Transverse colon (tissue), 4 donors: ENCODE results near the gene SLC30A10. TPM values are rescaled to one million over a fixed set of nuclear protein-coding genes. Genes with fewer than 3 reads are reported as not detected.

ENCODE experiments used
- DNase-seq: peaks from one replicate; pipeline ENCODE4 v3.0.0-alpha.2; 2019
- H3K27ac ChIP-seq, 4 donors: fragments of 200-600 bp; sonication (generic); 2 replicates each; pipeline ENCODE4 v1.5.1; 2016 to 2018; ENCODE audit warnings: inconsistent platforms in 4 of 4
- H3K27me3 ChIP-seq: fragments of 200-600 bp; sonication (generic); 2 replicates; pipeline ENCODE4 v1.5.1; 2017; ENCODE audit warnings: inconsistent platforms
- H3K36me3 ChIP-seq, 4 donors: fragments of 200-600 bp; sonication (generic); 2 replicates each; pipeline ENCODE4 v1.5.1; 2017 to 2019; ENCODE audit warnings: inconsistent platforms in 4 of 4
- H3K4me1 ChIP-seq, 4 donors: fragments of 200-600 bp; sonication (generic); 2 replicates each; pipeline ENCODE4 v1.5.1; 2017 to 2020; ENCODE audit warnings: inconsistent platforms in 4 of 4
- H3K4me3 ChIP-seq, 4 donors: fragments of 200-600 bp; sonication (generic); 1 replicate in 1 of 4; 2 replicates in 3 of 4; pipeline versions ENCODE4 v1.5.1 to v1.6.1; 2017 to 2019; ENCODE audit warnings: inconsistent platforms in 4 of 4
- H3K9me3 ChIP-seq, 2 donors: fragments of 200-600 bp; sonication (generic); 2 replicates each; pipeline ENCODE4 v1.5.1; 2017 to 2019; ENCODE audit warnings: inconsistent platforms in 2 of 2
- EP300 ChIP-seq: sonication (generic); formaldehyde crosslinking; IDR thresholded peaks from one replicate; pipeline ENCODE4 v1.6.1; 2017; ENCODE audit warnings: antibody characterized with exemption, low read depth
- POLR2A ChIP-seq: fragments of 450-650 bp; IDR thresholded peaks from one replicate; pipeline ENCODE4 v1.6.1; 2016; ENCODE audit warnings: antibody characterized with exemption, mild to moderate bottlenecking, moderate library complexity
- POLR2AphosphoS5 ChIP-seq, 3 donors: sonication (generic); formaldehyde crosslinking; IDR thresholded peaks; one replicate each; pipeline ENCODE4 v1.6.1; 2016; ENCODE audit warnings: antibody characterized with exemption in 3 of 3
- WGBS, 2 donors: methylation state at CpG; one replicate each; pipeline ENCODE4 v1.1.5; 2018; ENCODE audit warnings: low coverage in 1 of 2; 5-methylcytosine and 5-hydroxymethylcytosine counted together
- in situ Hi-C, 4 donors: fragments of 200-750 bp; cut with MboI; loops; one replicate each; pipeline versions ENCODE4 v1.15.0 to v1.15.1; 2017; ENCODE audit warnings: low sequenced_read_pairs in 3 of 4, low pct_ligation_motif_present in 1 of 4, low pct_unique_long_range_greater_than_20kb in 1 of 4
- intact Hi-C: fragments of 100-400 bp; cut with DNase I; formaldehyde crosslinking; loops from one replicate; pipeline ENCODE4 v1.15.1; 2023; ENCODE audit warnings: low total_unique reads
- total RNA-seq, 4 donors: library from RNA; depleted of rRNA; stranded (reverse); fragments of >200 nt; gene quantifications; one replicate each; pipeline ENCODE4 v1.1.0, GENCODE V29; 2016
- TF ChIP-seq, protein P1 (sequence below), 5 experiments: fragments of 200-600 bp in 3 of 5; fragments of 450-650 bp in 2 of 5; sonication (generic) in 3 of 5; IDR thresholded peaks; 1 replicate in 2 of 5; 2 replicates in 3 of 5; pipeline ENCODE4 v1.5.1; 2016 to 2017; ENCODE audit warnings: antibody characterized with exemption in 5 of 5, inconsistent platforms in 3 of 5, mild to moderate bottlenecking in 2 of 5, moderate library complexity in 1 of 5

SLC30A10 gene
- total RNA-seq, 4 donors from 2014 or later = 19.2 to 79.3 (median 22.1) TPM; not detected in 1

DNA sequence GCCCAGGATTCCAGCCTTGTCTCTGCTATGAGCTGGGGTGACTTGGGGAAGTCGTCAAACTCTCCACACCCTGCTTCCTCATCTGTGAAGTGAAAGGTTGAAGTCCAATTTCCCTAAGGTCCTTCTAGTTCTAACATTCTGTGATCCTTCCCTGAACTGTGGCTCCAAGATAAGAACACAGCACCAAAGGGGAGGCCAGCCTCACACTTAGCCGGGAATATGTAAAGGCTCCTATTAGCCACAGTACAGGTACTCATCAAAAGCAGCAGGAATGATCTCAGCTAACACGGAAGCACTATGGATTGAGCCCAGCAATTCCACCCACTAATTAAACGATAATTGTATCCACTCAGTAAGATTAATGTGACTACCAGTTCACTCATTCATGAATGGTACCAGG lies 4.0 kb downstream of the SLC30A10 start:
- TF ChIP-seq POLR2AphosphoS5 (IDR thresholded peaks at IDR 0.05) (peak in 1 of 3 donors; percentile 18), POLR2A (no peak), EP300 (no peak)
- TF ChIP-seq, protein P1, sequence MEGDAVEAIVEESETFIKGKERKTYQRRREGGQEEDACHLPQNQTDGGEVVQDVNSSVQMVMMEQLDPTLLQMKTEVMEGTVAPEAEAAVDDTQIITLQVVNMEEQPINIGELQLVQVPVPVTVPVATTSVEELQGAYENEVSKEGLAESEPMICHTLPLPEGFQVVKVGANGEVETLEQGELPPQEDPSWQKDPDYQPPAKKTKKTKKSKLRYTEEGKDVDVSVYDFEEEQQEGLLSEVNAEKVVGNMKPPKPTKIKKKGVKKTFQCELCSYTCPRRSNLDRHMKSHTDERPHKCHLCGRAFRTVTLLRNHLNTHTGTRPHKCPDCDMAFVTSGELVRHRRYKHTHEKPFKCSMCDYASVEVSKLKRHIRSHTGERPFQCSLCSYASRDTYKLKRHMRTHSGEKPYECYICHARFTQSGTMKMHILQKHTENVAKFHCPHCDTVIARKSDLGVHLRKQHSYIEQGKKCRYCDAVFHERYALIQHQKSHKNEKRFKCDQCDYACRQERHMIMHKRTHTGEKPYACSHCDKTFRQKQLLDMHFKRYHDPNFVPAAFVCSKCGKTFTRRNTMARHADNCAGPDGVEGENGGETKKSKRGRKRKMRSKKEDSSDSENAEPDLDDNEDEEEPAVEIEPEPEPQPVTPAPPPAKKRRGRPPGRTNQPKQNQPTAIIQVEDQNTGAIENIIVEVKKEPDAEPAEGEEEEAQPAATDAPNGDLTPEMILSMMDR (IDR thresholded peaks at IDR 0.05) = no peak
- Histone ChIP-seq H3K36me3 (no peaks in the 10 kb centered on the region), H3K4me3 (no peak overlapping the region), H3K4me1 (peaks cover 4 to 22% (median 10%) of the 10 kb centered on the region in 4 donors), H3K27ac (peak overlapping the region in 2 of 4 donors; percentile 35 to 58), H3K9me3 (no peaks in the 10 kb centered on the region), H3K27me3 (peaks cover 29% of the 10 kb centered on the region)
- peak; percentile 25 for DNase-seq
- in situ Hi-C loops = no loop called here
- intact Hi-C loops = no loop called here
- WGBS, 2 donors = 53 to 77% methylated on average over 2 to 4 of the region's 4 CpGs

- in situ Hi-C loops = no loop called here
- 50 to 67% methylated on average over 5 to 10 of the region's 10 CpGs for WGBS, 2 donors
- Histone ChIP-seq H3K4me1 (no peaks in the 10 kb centered on the region), H3K27me3 (peaks cover 11% of the 10 kb centered on the region), H3K9me3 (no peaks in the 10 kb centered on the region), H3K27ac (no peak overlapping the region), H3K4me3 (no peak overlapping the region), H3K36me3 (no peaks in the 10 kb centered on the region)
- DNase-seq = peak; percentile 19
- no peak for TF ChIP-seq EP300
- TF ChIP-seq POLR2AphosphoS5 (IDR thresholded peaks at IDR 0.05) = peak in 2 of 3 donors; percentile 34 to 45
- intact Hi-C loops = no loop called here
Observed at GRCh38 chr1:219917851-219918466, 10.4 kb downstream of the SLC30A10 start.

DNA sequence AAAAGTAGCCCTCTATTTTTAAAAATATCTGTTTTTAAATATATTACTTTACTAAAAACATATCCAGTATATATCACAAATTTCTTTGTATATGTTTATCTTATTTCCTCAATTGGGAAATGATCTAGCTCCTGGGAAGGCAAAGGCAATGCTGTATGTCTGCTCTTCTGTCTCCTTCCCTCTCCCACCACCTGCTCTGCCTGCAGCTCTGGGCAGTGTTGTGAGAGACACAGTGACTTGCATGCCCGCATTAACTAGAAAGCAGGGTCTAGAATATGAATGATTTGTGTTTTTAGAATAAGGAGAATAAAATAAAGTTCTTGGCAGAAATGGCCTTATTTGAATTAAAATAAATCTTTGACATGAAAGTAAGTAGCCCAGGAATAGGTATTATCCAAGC lies 11.1 kb downstream of the SLC30A10 start:
- TF ChIP-seq POLR2AphosphoS5 (IDR thresholded peaks at IDR 0.05) (no peak), EP300 (no peak), POLR2A (no peak)
- TF ChIP-seq, protein P1 (IDR thresholded peaks at IDR 0.05) = no peak
- Histone ChIP-seq H3K9me3 (no peaks in the 10 kb centered on the region), H3K27ac (no peak overlapping the region), H3K4me3 (no peak overlapping the region), H3K36me3 (no peaks in the 10 kb centered on the region), H3K27me3 (peaks cover 18% of the 10 kb centered on the region), H3K4me1 (no peaks in the 10 kb centered on the region)
- intact Hi-C loops (no loop called here), in situ Hi-C loops (no loop called here)
- no peak for DNase-seq
- WGBS, 2 donors = 80 to 82% methylated on average over 1 of the region's 1 CpG

DNA sequence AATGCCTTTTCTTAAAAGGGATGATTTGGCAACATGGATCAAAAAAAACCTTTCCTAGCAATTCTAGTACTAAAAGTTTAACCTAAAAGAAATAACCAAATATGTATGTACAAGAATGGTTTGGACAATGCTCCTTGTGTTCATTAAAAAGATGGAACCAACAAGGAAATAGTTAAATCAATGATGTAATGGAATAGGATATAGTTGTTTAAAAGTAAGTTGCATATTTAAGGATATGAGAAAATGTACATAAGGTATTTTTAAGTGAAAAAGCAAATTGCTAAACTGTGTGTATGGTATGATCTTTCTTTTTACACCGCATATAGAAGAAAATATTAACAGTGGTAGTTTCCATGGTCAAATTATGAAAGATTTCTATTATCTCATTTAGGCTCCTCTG lies 12.1 kb downstream of the SLC30A10 start:
- TF ChIP-seq EP300 (no peak), POLR2AphosphoS5 (IDR thresholded peaks at IDR 0.05) (no peak), POLR2A (no peak)
- TF ChIP-seq, protein P1 (IDR thresholded peaks at IDR 0.05) = no peak
- Histone ChIP-seq H3K27me3 (peaks cover 25% of the 10 kb centered on the region), H3K27ac (no peak overlapping the region), H3K4me3 (no peak overlapping the region), H3K9me3 (no peaks in the 10 kb centered on the region), H3K4me1 (no peaks in the 10 kb centered on the region), H3K36me3 (no peaks in the 10 kb centered on the region)
- in situ Hi-C loops (no loop called here), intact Hi-C loops (no loop called here)
- DNase-seq = no peak
- 90 to 100% methylated on average over 1 of the region's 1 CpG for WGBS, 2 donors
